Caco-2 (cell line): Measurements from ENCODE around the gene VLDLR. TPM values are rescaled to one million over a fixed set of nuclear protein-coding genes. Genes with fewer than 3 reads are reported as not detected.

Experiments
- BruUV-seq: library from RNA; stranded (reverse); fragments of 400-500 nt; replicated peaks from 2 replicates; lab custom pipeline; 2021; lab: Mats Ljungman, UMichigan
- CTCF ChIA-PET: fragments of 300-600 bp; sonication (Branson Sonifier 250); formaldehyde crosslinking; loops from one replicate; lab custom pipeline; 2022; ENCODE audit warnings: antibody characterized with exemption; lab: Charles Lee
- POLR2A ChIA-PET: fragments of 300-600 bp; sonication (Branson Sonifier 250); formaldehyde crosslinking; loops from one replicate; lab custom pipeline; 2022; ENCODE audit warnings: antibody characterized with exemption; lab: Charles Lee
- DNase-seq, 2 experiments: peaks; one replicate each; pipeline versions ENCODE4 v3.0.0 to v3.0.0-alpha.2; 2020 to 2022
- H3K27me3 ChIP-seq: replicated peaks from 2 replicates; pipeline ENCODE4 v1.6.0; 2011; ENCODE audit warnings: low read length; ENCODE audit not compliant: control insufficient read depth, insufficient read depth
- H3K36me3 ChIP-seq: 2 replicates; pipeline ENCODE4 v1.5.1; 2011; ENCODE audit warnings: low read length; ENCODE audit not compliant: control insufficient read depth, insufficient read depth
- H3K4me1 ChIP-seq: fragments of 250-450 bp; sonication (Bioruptor Pico); 2 replicates; pipeline ENCODE4 v1.5.1; 2020; ENCODE audit warnings: mild to moderate bottlenecking
- H3K4me3 ChIP-seq: 2 replicates; pipeline ENCODE4 v1.5.1; 2011; ENCODE audit warnings: low read depth, mild to moderate bottlenecking, control low read depth, low read length
- H3K9me3 ChIP-seq: fragments of 250-450 bp; sonication (Bioruptor Pico); 2 replicates; pipeline ENCODE4 v1.5.1; 2020; ENCODE audit warnings: mild to moderate bottlenecking, moderate library complexity
- H3K27ac Mint-ChIP-seq: one replicate; pipeline ENCODE4 v1.8.0; 2022; ENCODE audit warnings: mixed read lengths; ENCODE audit not compliant: unreplicated experiment
- H3K27me3 Mint-ChIP-seq: one replicate; pipeline ENCODE4 v1.8.0; 2022; ENCODE audit warnings: mixed read lengths; ENCODE audit not compliant: insufficient read depth, unreplicated experiment
- H3K36me3 Mint-ChIP-seq: one replicate; pipeline ENCODE4 v1.8.0; 2022; ENCODE audit warnings: mild to moderate bottlenecking, mixed read lengths; ENCODE audit not compliant: insufficient read depth, unreplicated experiment
- H3K4me1 Mint-ChIP-seq: one replicate; pipeline ENCODE4 v1.8.0; 2022; ENCODE audit warnings: low read depth, mixed read lengths; ENCODE audit not compliant: unreplicated experiment
- H3K4me3 Mint-ChIP-seq: one replicate; pipeline ENCODE4 v1.8.0; 2022; ENCODE audit warnings: mild to moderate bottlenecking, moderate library complexity, mixed read lengths; ENCODE audit not compliant: unreplicated experiment
- H3K9me3 Mint-ChIP-seq: one replicate; pipeline ENCODE4 v1.8.0; 2022; ENCODE audit warnings: mixed read lengths; ENCODE audit not compliant: unreplicated experiment
- CTCF ChIP-seq, 2 experiments: fragments of 200-600 bp in 1 of 2; IDR thresholded peaks; 1 replicate in 1 of 2; 2 replicates in 1 of 2; pipeline versions ENCODE4 v1.5.1 to v1.8.0; 2011 to 2022; ENCODE audit warnings: antibody characterized with exemption in 1 of 2, control low read depth in 1 of 2, inconsistent platforms in 1 of 2, low read depth in 1 of 2, low read length in 1 of 2, mild to moderate bottlenecking in 1 of 2, moderate library complexity in 1 of 2; ENCODE audit not compliant: insufficient read depth in 1 of 2, severe bottlenecking in 1 of 2, unreplicated experiment in 1 of 2
- intact Hi-C: fragments of 100-400 bp; cut with micrococcal nuclease; formaldehyde crosslinking; loops from one replicate; pipeline ENCODE4 v1.10.0; 2022; ENCODE audit not compliant: unreplicated experiment
- total RNA-seq: library from RNA; stranded (reverse); gene quantifications from 2 replicates; pipeline ENCODE4 v1.2.3, GENCODE V29; 2022

The VLDLR gene
- total RNA-seq, 1 experiment from 2014 or later = 42.3 TPM

- intact Hi-C loops = loop anchor here (1.0 kb wide), 1 partner anchor 12 kb away; no protein-coding TSS in a partner anchor
- Histone ChIP-seq H3K4me3 (no peak overlapping the region), H3K4me1 (peaks cover 25% of the 10 kb centered on the region), H3K9me3 (no peaks in the 10 kb centered on the region), H3K36me3 (no peaks in the 10 kb centered on the region), H3K27me3 (no peaks in the 10 kb centered on the region)
- H3K4me1 Mint-ChIP-seq = peaks cover 26% of the 10 kb centered on the region
- no peaks in the 10 kb centered on the region for H3K27me3 Mint-ChIP-seq
- peak overlapping the region; percentile 64 for H3K27ac Mint-ChIP-seq
- peaks cover 6% of the 10 kb centered on the region for H3K36me3 Mint-ChIP-seq
- POLR2A ChIA-PET = no interaction called here
- no TSS peak for BruUV-seq
- H3K9me3 Mint-ChIP-seq = no peaks in the 10 kb centered on the region
- H3K4me3 Mint-ChIP-seq = peak overlapping the region; percentile 23
- CTCF ChIA-PET = interaction anchor here (1.1 kb wide), 1 partner anchor 145 kb away, joined by 4 read pairs; no protein-coding TSS in a partner anchor
- no peak for TF ChIP-seq CTCF (IDR thresholded peaks at IDR 0.05; ENCODE audit: insufficient read depth in 1 of 2, low read depth in 1 of 2, low read length in 1 of 2, severe bottlenecking in 1 of 2, unreplicated experiment in 1 of 2)
- DNase-seq = peak; percentile 32 to 42
Measured at GRCh38 chr9:2610985-2611384, 10.6 kb upstream of the VLDLR start.

- H3K4me1 Mint-ChIP-seq = peaks cover 26% of the 10 kb centered on the region
- H3K9me3 Mint-ChIP-seq = no peaks in the 10 kb centered on the region
- peaks cover 6% of the 10 kb centered on the region for H3K36me3 Mint-ChIP-seq
- DNase-seq = no peak
- no peak overlapping the region for H3K4me3 ChIP-seq
- no peak for TF ChIP-seq CTCF (IDR thresholded peaks at IDR 0.05; ENCODE audit: insufficient read depth in 1 of 2, low read depth in 1 of 2, low read length in 1 of 2, severe bottlenecking in 1 of 2, unreplicated experiment in 1 of 2)
- no peaks in the 10 kb centered on the region for H3K27me3 ChIP-seq
- H3K27me3 Mint-ChIP-seq = no peaks in the 10 kb centered on the region
- BruUV-seq = no TSS peak
- intact Hi-C loops = loop anchor here (1.0 kb wide), 1 partner anchor 11 kb away; no protein-coding TSS in a partner anchor
- H3K4me1 ChIP-seq = peaks cover 25% of the 10 kb centered on the region
- no peak overlapping the region for H3K4me3 Mint-ChIP-seq
- ChIA-PET POLR2A (no interaction called here), CTCF (interaction anchor here (1.1 kb wide), 1 partner anchor 146 kb away, joined by 4 read pairs; no protein-coding TSS in a partner anchor)
- H3K9me3 ChIP-seq = no peaks in the 10 kb centered on the region
- peak overlapping the region; percentile 64 for H3K27ac Mint-ChIP-seq
- H3K36me3 ChIP-seq = no peaks in the 10 kb centered on the region
Measured at GRCh38 chr9:2611961-2612360, 9.6 kb upstream of the VLDLR start.

GRCh38 chr9:2613730-2614271 lies 7.8 kb upstream of the VLDLR start:
- CTCF ChIA-PET = no interaction called here
- no peaks in the 10 kb centered on the region for H3K27me3 ChIP-seq
- intact Hi-C loops = no loop called here

More at GRCh38 chr9:2613730-2614271, 7.8 kb upstream of the VLDLR start:
- Histone ChIP-seq H3K4me3 (no peak overlapping the region), H3K4me1 (peaks cover 25% of the 10 kb centered on the region), H3K36me3 (no peaks in the 10 kb centered on the region), H3K9me3 (no peaks in the 10 kb centered on the region)
- DNase-seq = no peak
- Mint-ChIP-seq H3K36me3 (peaks cover 3% of the 10 kb centered on the region), H3K9me3 (no peaks in the 10 kb centered on the region), H3K4me1 (peaks cover 26% of the 10 kb centered on the region), H3K4me3 (no peak overlapping the region), H3K27ac (no peak overlapping the region), H3K27me3 (no peaks in the 10 kb centered on the region)
- TF ChIP-seq CTCF (IDR thresholded peaks at IDR 0.05; ENCODE audit: insufficient read depth in 1 of 2, low read depth in 1 of 2, low read length in 1 of 2, severe bottlenecking in 1 of 2, unreplicated experiment in 1 of 2) = no peak
- BruUV-seq = no TSS peak
- POLR2A ChIA-PET = no interaction called here
